ENCODE measurements around the gene OR5B3. TPM values are rescaled to one million over a fixed set of nuclear protein-coding genes. Genes with fewer than 3 reads are reported as not detected.

The OR5B3 gene
- total and polyA plus RNA-seq, 2 of the 13 experiments (the other 11 are each of a cell fraction or from before 2014, with no cell fraction given): not detected

DNA sequence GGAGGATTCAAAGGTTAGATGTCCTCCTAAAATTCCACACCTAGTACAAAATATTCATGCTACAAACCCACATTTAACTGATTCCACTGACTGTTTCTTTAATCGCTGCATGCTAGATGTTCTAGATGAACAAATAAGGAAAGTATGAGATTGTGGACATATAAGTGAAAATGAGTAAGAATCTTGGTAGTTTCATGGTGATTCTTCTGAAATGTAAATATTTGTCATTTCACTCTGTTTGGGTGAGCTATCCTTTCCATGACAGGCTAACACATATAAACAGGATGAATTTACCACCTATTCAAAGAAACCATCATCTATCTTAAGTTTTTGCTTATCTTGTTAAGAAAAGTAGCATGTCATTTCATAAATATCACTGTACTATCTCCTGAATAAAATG lies 14.8 kb downstream of the OR5B3 start:
- H3K9ac ChIP-seq (ENCODE audit: insufficient read depth, low read depth, low read length): no peak overlapping the region
- 37% methylated on average over 1 of the region's 1 CpG for WGBS (ENCODE audit: low lambda C conversion rate)
- CTCF ChIA-PET (ENCODE audit: low intra/inter-chr PET ratio, low total read pairs): no interaction called here
- H3K27ac ChIP-seq (ENCODE audit: extremely low read length, insufficient read depth, low read length): no peak overlapping the region
- no peaks in the 10 kb centered on the region for H4K20me1 ChIP-seq (ENCODE audit: insufficient read depth, low read length)
- H3K79me2 ChIP-seq (ENCODE audit: insufficient read depth, low read length): no peaks in the 10 kb centered on the region
- no peak overlapping the region for H3K4me2 ChIP-seq (ENCODE audit: low read depth, low read length)
- no peaks in the 10 kb centered on the region for H3K36me3 ChIP-seq (replicated peaks in 1 of 2; ENCODE audit: control insufficient read depth in 1 of 2, insufficient read depth in 2 of 2, low read length in 2 of 2)
- no peak for ATAC-seq
- in situ Hi-C loops (cut with HindIII; ENCODE audit: extremely low pct_ligation_motif_present, low pct_unique_long_range_greater_than_20kb) (no loop called here), intact Hi-C loops (cut with micrococcal nuclease; ENCODE audit: unreplicated experiment) (loop anchor here (10.0 kb wide), 1 partner anchor 123 kb away; no protein-coding TSS in a partner anchor)
- H3K4me1 ChIP-seq (ENCODE audit: insufficient read depth, low read length): no peaks in the 10 kb centered on the region
- POLR2A ChIA-PET: no interaction called here
- H3K27me3 ChIP-seq (ENCODE audit: control insufficient read depth in 1 of 2, insufficient read depth in 2 of 2, low read length in 2 of 2): no peaks in the 10 kb centered on the region
- no peak for FAIRE-seq
- DNase-seq (ENCODE audit: low spot score): no peak
- no peak overlapping the region for H2AFZ ChIP-seq (ENCODE audit: low read length)
- no peak overlapping the region for H3K4me3 ChIP-seq (replicated peaks in 1 of 3; ENCODE audit: insufficient read depth in 1 of 3, low read depth in 2 of 3, low read length in 3 of 3)
- TF ChIP-seq JUND (CRISPR knock-in tag; IDR thresholded peaks at IDR 0.05): no peak
- TF ChIP-seq, protein P1, sequence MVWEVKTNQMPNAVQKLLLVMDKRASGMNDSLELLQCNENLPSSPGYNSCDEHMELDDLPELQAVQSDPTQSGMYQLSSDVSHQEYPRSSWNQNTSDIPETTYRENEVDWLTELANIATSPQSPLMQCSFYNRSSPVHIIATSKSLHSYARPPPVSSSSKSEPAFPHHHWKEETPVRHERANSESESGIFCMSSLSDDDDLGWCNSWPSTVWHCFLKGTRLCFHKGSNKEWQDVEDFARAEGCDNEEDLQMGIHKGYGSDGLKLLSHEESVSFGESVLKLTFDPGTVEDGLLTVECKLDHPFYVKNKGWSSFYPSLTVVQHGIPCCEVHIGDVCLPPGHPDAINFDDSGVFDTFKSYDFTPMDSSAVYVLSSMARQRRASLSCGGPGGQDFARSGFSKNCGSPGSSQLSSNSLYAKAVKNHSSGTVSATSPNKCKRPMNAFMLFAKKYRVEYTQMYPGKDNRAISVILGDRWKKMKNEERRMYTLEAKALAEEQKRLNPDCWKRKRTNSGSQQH (CRISPR knock-in tag; IDR thresholded peaks at IDR 0.05; ENCODE audit: low read depth): no peak
- no TSS peak for BruUV-seq (replicated peaks)
- peaks cover 13% of the 10 kb centered on the region; the same call in 1 of the 2 replicates for H3K9me3 ChIP-seq (ENCODE audit: low read length)

DNA sequence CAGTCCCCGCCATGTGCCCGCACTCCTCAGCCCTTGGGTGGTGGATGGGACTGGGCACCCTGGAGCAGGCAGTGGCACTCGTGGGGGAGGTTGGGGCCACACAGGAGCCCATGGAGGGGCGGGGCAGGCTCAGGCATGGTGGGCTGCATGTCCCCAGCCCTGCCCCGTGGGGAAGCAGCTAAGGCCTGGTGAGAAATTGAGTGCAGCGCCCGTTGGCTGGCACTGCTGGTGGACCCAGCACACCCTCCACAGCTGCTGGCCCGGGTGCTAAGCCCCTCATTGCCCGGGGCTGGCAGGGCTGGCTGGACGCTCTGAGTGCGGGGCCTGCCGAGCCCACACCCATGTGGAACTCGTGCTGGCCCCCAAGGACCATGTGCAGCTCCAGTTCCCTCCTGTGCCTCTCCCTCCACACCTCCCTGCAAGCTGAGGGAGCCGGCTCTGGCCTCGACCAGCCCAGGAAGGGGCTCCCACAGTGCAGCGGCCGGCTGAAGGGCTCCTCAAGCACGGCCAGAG lies 16.1 kb downstream of the OR5B3 start:
- 6% methylated on average over 6 of the region's 18 CpGs for WGBS (ENCODE audit: low lambda C conversion rate)
- ChIA-PET CTCF (ENCODE audit: low intra/inter-chr PET ratio, low total read pairs) (no interaction called here), POLR2A (no interaction called here)
- no peak for TF ChIP-seq RFXANK (CRISPR knock-in tag; IDR thresholded peaks at IDR 0.05)
- TF ChIP-seq TAF15 (IDR thresholded peaks at IDR 0.05; ENCODE audit: low read depth, low read length, poor library complexity, severe bottlenecking): no peak
- TF ChIP-seq, protein P2, sequence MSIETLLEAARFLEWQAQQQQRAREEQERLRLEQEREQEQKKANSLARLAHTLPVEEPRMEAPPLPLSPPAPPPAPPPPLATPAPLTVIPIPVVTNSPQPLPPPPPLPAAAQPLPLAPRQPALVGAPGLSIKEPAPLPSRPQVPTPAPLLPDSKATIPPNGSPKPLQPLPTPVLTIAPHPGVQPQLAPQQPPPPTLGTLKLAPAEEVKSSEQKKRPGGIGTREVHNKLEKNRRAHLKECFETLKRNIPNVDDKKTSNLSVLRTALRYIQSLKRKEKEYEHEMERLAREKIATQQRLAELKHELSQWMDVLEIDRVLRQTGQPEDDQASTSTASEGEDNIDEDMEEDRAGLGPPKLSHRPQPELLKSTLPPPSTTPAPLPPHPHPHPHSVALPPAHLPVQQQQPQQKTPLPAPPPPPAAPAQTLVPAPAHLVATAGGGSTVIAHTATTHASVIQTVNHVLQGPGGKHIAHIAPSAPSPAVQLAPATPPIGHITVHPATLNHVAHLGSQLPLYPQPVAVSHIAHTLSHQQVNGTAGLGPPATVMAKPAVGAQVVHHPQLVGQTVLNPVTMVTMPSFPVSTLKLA (IDR thresholded peaks at IDR 0.05): peak; percentile 63; the same call in 1 of the 2 replicates
- no peak for TF ChIP-seq GATA4 (IDR thresholded peaks at IDR 0.05; ENCODE audit: borderline replicate concordance, low read depth)
- TF ChIP-seq TAF1 (CRISPR knock-in tag; IDR thresholded peaks at IDR 0.05): no peak
- TF ChIP-seq, protein P3, sequence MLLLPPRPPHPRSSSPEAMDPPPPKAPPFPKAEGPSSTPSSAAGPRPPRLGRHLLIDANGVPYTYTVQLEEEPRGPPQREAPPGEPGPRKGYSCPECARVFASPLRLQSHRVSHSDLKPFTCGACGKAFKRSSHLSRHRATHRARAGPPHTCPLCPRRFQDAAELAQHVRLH (CRISPR knock-in tag; IDR thresholded peaks at IDR 0.05; ENCODE audit: borderline replicate concordance, low read depth): no peak
- TF ChIP-seq ZFX (CRISPR knock-in tag; IDR thresholded peaks at IDR 0.05; ENCODE audit: low read depth): no peak
- Histone ChIP-seq H3K9ac (ENCODE audit: insufficient read depth, low read depth, low read length) (no peak overlapping the region), H4K20me1 (ENCODE audit: insufficient read depth, low read length) (no peaks in the 10 kb centered on the region), H3K9me3 (ENCODE audit: low read length) (peaks cover 13% of the 10 kb centered on the region; the same call in 1 of the 2 replicates), H3K36me3 (replicated peaks in 1 of 2; ENCODE audit: control insufficient read depth in 1 of 2, insufficient read depth in 2 of 2, low read length in 2 of 2) (no peaks in the 10 kb centered on the region), H3K4me3 (replicated peaks in 1 of 3; ENCODE audit: insufficient read depth in 1 of 3, low read depth in 2 of 3, low read length in 3 of 3) (no peak overlapping the region), H3K4me1 (ENCODE audit: insufficient read depth, low read length) (no peaks in the 10 kb centered on the region), H3K79me2 (ENCODE audit: insufficient read depth, low read length) (no peaks in the 10 kb centered on the region), H3K4me2 (ENCODE audit: low read depth, low read length) (no peak overlapping the region), H3K27me3 (ENCODE audit: control insufficient read depth in 1 of 2, insufficient read depth in 2 of 2, low read length in 2 of 2) (no peaks in the 10 kb centered on the region), H2AFZ (ENCODE audit: low read length) (no peak overlapping the region), H3K27ac (ENCODE audit: extremely low read length, insufficient read depth, low read length) (no peak overlapping the region)
- intact Hi-C loops (cut with micrococcal nuclease; ENCODE audit: unreplicated experiment): loop anchor here (10.0 kb wide), 1 partner anchor 124 kb away; no protein-coding TSS in a partner anchor
- FAIRE-seq (no peak), DNase-seq (ENCODE audit: low spot score) (no peak), ATAC-seq (no peak)
- no TSS peak for BruUV-seq (replicated peaks)
- in situ Hi-C loops (cut with HindIII; ENCODE audit: extremely low pct_ligation_motif_present, low pct_unique_long_range_greater_than_20kb): no loop called here

All from HepG2 (cell line).